Measurements from ENCODE around the gene FYN. TPM values are rescaled to one million over a fixed set of nuclear protein-coding genes. Genes with fewer than 3 reads are reported as not detected.

The FYN gene
- total and polyA plus RNA-seq, 2 donors, result 93.9 to 97.6 TPM

GRCh38 chr6:111709615-111710398 lies 163.4 kb downstream of the FYN start:
- Histone ChIP-seq H3K9me3 (ENCODE audit: control insufficient read depth in 2 of 2, insufficient read depth in 1 of 2, low read length in 1 of 2) (no peaks in the 10 kb centered on the region), H3K36me3 (ENCODE audit: control insufficient read depth in 2 of 2, insufficient read depth in 2 of 2, low read length in 1 of 2) (peaks cover 34 to 69% of the 10 kb centered on the region in 2 donors), H3K4me1 (ENCODE audit: control insufficient read depth in 2 of 2, insufficient read depth in 2 of 2, low read length in 2 of 2) (peaks cover 0 to 11% of the 10 kb centered on the region in 2 donors), H3K4me3 (ENCODE audit: low read length in 2 of 2) (no peak overlapping the region), H3K27me3 (ENCODE audit: control insufficient read depth in 2 of 2, insufficient read depth in 1 of 2, low read length in 1 of 2) (no peaks in the 10 kb centered on the region), H3K27ac (ENCODE audit: low read depth in 1 of 2, low read length in 1 of 2) (no peak overlapping the region)
- DNase-seq (ENCODE audit: low read depth in 6 of 9, low spot score in 9 of 9), result peak in 8 of 9 donors; percentile 34 to 76 (median 52)
- WGBS, result 49% methylated on average over 5 of the region's 5 CpGs

- H3K27me3 ChIP-seq (ENCODE audit: control insufficient read depth in 2 of 2, insufficient read depth in 1 of 2, low read length in 1 of 2), result no peaks in the 10 kb centered on the region
- no peak overlapping the region for H3K4me3 ChIP-seq (ENCODE audit: low read length in 2 of 2)
- peaks cover 0 to 11% of the 10 kb centered on the region in 2 donors for H3K4me1 ChIP-seq (ENCODE audit: control insufficient read depth in 2 of 2, insufficient read depth in 2 of 2, low read length in 2 of 2)
- 96% methylated on average over 3 of the region's 3 CpGs for WGBS
- peaks cover 31 to 65% of the 10 kb centered on the region in 2 donors for H3K36me3 ChIP-seq (ENCODE audit: control insufficient read depth in 2 of 2, insufficient read depth in 2 of 2, low read length in 1 of 2)
- H3K9me3 ChIP-seq (ENCODE audit: control insufficient read depth in 2 of 2, insufficient read depth in 1 of 2, low read length in 1 of 2), result no peaks in the 10 kb centered on the region
- no peak for DNase-seq (ENCODE audit: low read depth in 6 of 9, low spot score in 9 of 9)
- H3K27ac ChIP-seq (ENCODE audit: low read depth in 1 of 2, low read length in 1 of 2), result no peak overlapping the region
Measured at GRCh38 chr6:111709201-111709600, 164.1 kb downstream of the FYN start.

GRCh38 chr6:111707773-111708172 lies 165.5 kb downstream of the FYN start:
- H3K4me1 ChIP-seq (ENCODE audit: control insufficient read depth in 2 of 2, insufficient read depth in 2 of 2, low read length in 2 of 2), result peaks cover 0 to 11% of the 10 kb centered on the region in 2 donors
- H3K27ac ChIP-seq (ENCODE audit: low read depth in 1 of 2, low read length in 1 of 2), result no peak overlapping the region
- 97% methylated on average over 4 of the region's 4 CpGs for WGBS
- no peaks in the 10 kb centered on the region for H3K9me3 ChIP-seq (ENCODE audit: control insufficient read depth in 2 of 2, insufficient read depth in 1 of 2, low read length in 1 of 2)
- H3K27me3 ChIP-seq (ENCODE audit: control insufficient read depth in 2 of 2, insufficient read depth in 1 of 2, low read length in 1 of 2), result no peaks in the 10 kb centered on the region
- DNase-seq (ENCODE audit: low read depth in 6 of 9, low spot score in 9 of 9), result no peak
- H3K4me3 ChIP-seq (ENCODE audit: low read length in 2 of 2), result no peak overlapping the region
- H3K36me3 ChIP-seq (ENCODE audit: control insufficient read depth in 2 of 2, insufficient read depth in 2 of 2, low read length in 1 of 2), result peaks cover 26 to 66% of the 10 kb centered on the region in 2 donors

- Histone ChIP-seq H3K4me1 (ENCODE audit: control insufficient read depth in 2 of 2, insufficient read depth in 2 of 2, low read length in 2 of 2) (peaks cover 0 to 3% of the 10 kb centered on the region in 2 donors), H3K27ac (ENCODE audit: low read depth in 1 of 2, low read length in 1 of 2) (no peak overlapping the region), H3K27me3 (ENCODE audit: control insufficient read depth in 2 of 2, insufficient read depth in 1 of 2, low read length in 1 of 2) (no peaks in the 10 kb centered on the region), H3K4me3 (ENCODE audit: low read length in 2 of 2) (no peak overlapping the region), H3K9me3 (ENCODE audit: control insufficient read depth in 2 of 2, insufficient read depth in 1 of 2, low read length in 1 of 2) (no peaks in the 10 kb centered on the region), H3K36me3 (ENCODE audit: control insufficient read depth in 2 of 2, insufficient read depth in 2 of 2, low read length in 1 of 2) (peaks cover 24 to 63% of the 10 kb centered on the region in 2 donors)
- no peak for DNase-seq (ENCODE audit: low read depth in 6 of 9, low spot score in 9 of 9)
- whole genome bisulfite sequencing, result over 99% methylated on average over 2 of the region's 2 CpGs
Measured at GRCh38 chr6:111706841-111707391, 166.3 kb downstream of the FYN start.

GRCh38 chr6:111703723-111704122 lies 169.5 kb downstream of the FYN start:
- DNase-seq (ENCODE audit: low read depth in 6 of 9, low spot score in 9 of 9), result no peak
- H3K27me3 ChIP-seq (ENCODE audit: control insufficient read depth in 2 of 2, insufficient read depth in 1 of 2, low read length in 1 of 2), result no peaks in the 10 kb centered on the region
- H3K27ac ChIP-seq (ENCODE audit: low read depth in 1 of 2, low read length in 1 of 2), result no peak overlapping the region
- WGBS, result 97% methylated on average over 7 of the region's 7 CpGs
- peaks cover 31 to 79% of the 10 kb centered on the region in 2 donors for H3K36me3 ChIP-seq (ENCODE audit: control insufficient read depth in 2 of 2, insufficient read depth in 2 of 2, low read length in 1 of 2)
- H3K9me3 ChIP-seq (ENCODE audit: control insufficient read depth in 2 of 2, insufficient read depth in 1 of 2, low read length in 1 of 2), result no peaks in the 10 kb centered on the region
- no peak overlapping the region for H3K4me3 ChIP-seq (ENCODE audit: low read length in 2 of 2)
- H3K4me1 ChIP-seq (ENCODE audit: control insufficient read depth in 2 of 2, insufficient read depth in 2 of 2, low read length in 2 of 2), result peaks cover 0 to 3% of the 10 kb centered on the region in 2 donors

GRCh38 chr6:111702268-111702667 lies 171.0 kb downstream of the FYN start:
- no peak for DNase-seq (ENCODE audit: low read depth in 6 of 9, low spot score in 9 of 9)
- no peak overlapping the region for H3K4me3 ChIP-seq (ENCODE audit: low read length in 2 of 2)
- peaks cover 0 to 3% of the 10 kb centered on the region in 2 donors for H3K4me1 ChIP-seq (ENCODE audit: control insufficient read depth in 2 of 2, insufficient read depth in 2 of 2, low read length in 2 of 2)
- no peaks in the 10 kb centered on the region for H3K9me3 ChIP-seq (ENCODE audit: control insufficient read depth in 2 of 2, insufficient read depth in 1 of 2, low read length in 1 of 2)
- 95% methylated on average over 5 of the region's 5 CpGs for WGBS
- H3K36me3 ChIP-seq (ENCODE audit: control insufficient read depth in 2 of 2, insufficient read depth in 2 of 2, low read length in 1 of 2), result peaks cover 31 to 69% of the 10 kb centered on the region in 2 donors
- H3K27me3 ChIP-seq (ENCODE audit: control insufficient read depth in 2 of 2, insufficient read depth in 1 of 2, low read length in 1 of 2), result no peaks in the 10 kb centered on the region
- H3K27ac ChIP-seq (ENCODE audit: low read depth in 1 of 2, low read length in 1 of 2), result no peak overlapping the region

- H3K36me3 ChIP-seq (ENCODE audit: control insufficient read depth in 2 of 2, insufficient read depth in 2 of 2, low read length in 1 of 2), result peaks cover 37 to 70% of the 10 kb centered on the region in 2 donors
- no peak overlapping the region for H3K4me3 ChIP-seq (ENCODE audit: low read length in 2 of 2)
- DNase-seq (ENCODE audit: low read depth in 6 of 9, low spot score in 9 of 9), result no peak
- H3K9me3 ChIP-seq (ENCODE audit: control insufficient read depth in 2 of 2, insufficient read depth in 1 of 2, low read length in 1 of 2), result no peaks in the 10 kb centered on the region
- H3K27me3 ChIP-seq (ENCODE audit: control insufficient read depth in 2 of 2, insufficient read depth in 1 of 2, low read length in 1 of 2), result no peaks in the 10 kb centered on the region
- peaks cover 0 to 3% of the 10 kb centered on the region in 2 donors for H3K4me1 ChIP-seq (ENCODE audit: control insufficient read depth in 2 of 2, insufficient read depth in 2 of 2, low read length in 2 of 2)
- WGBS, result 93% methylated on average over 3 of the region's 3 CpGs
- no peak overlapping the region for H3K27ac ChIP-seq (ENCODE audit: low read depth in 1 of 2, low read length in 1 of 2)
Measured at GRCh38 chr6:111701146-111701545, 172.1 kb downstream of the FYN start.

GRCh38 chr6:111700135-111700690 lies 173.0 kb downstream of the FYN start:
- Histone ChIP-seq H3K4me1 (ENCODE audit: control insufficient read depth in 2 of 2, insufficient read depth in 2 of 2, low read length in 2 of 2) (peaks cover 0 to 3% of the 10 kb centered on the region in 2 donors), H3K27me3 (ENCODE audit: control insufficient read depth in 2 of 2, insufficient read depth in 1 of 2, low read length in 1 of 2) (no peaks in the 10 kb centered on the region), H3K27ac (ENCODE audit: low read depth in 1 of 2, low read length in 1 of 2) (no peak overlapping the region), H3K9me3 (ENCODE audit: control insufficient read depth in 2 of 2, insufficient read depth in 1 of 2, low read length in 1 of 2) (no peaks in the 10 kb centered on the region), H3K4me3 (ENCODE audit: low read length in 2 of 2) (no peak overlapping the region), H3K36me3 (ENCODE audit: control insufficient read depth in 2 of 2, insufficient read depth in 2 of 2, low read length in 1 of 2) (peaks cover 37 to 72% of the 10 kb centered on the region in 2 donors)
- 96% methylated on average over 18 of the region's 18 CpGs for WGBS
- no peak for DNase-seq (ENCODE audit: low read depth in 6 of 9, low spot score in 9 of 9)

GRCh38 chr6:111699123-111699522 lies 174.1 kb downstream of the FYN start:
- H3K9me3 ChIP-seq (ENCODE audit: control insufficient read depth in 2 of 2, insufficient read depth in 1 of 2, low read length in 1 of 2), result no peaks in the 10 kb centered on the region
- no peak overlapping the region for H3K27ac ChIP-seq (ENCODE audit: low read depth in 1 of 2, low read length in 1 of 2)
- peaks cover 43 to 74% of the 10 kb centered on the region in 2 donors for H3K36me3 ChIP-seq (ENCODE audit: control insufficient read depth in 2 of 2, insufficient read depth in 2 of 2, low read length in 1 of 2)
- no peak for DNase-seq (ENCODE audit: low read depth in 6 of 9, low spot score in 9 of 9)
- H3K4me1 ChIP-seq (ENCODE audit: control insufficient read depth in 2 of 2, insufficient read depth in 2 of 2, low read length in 2 of 2), result peaks cover 0 to 3% of the 10 kb centered on the region in 2 donors
- WGBS, result 62% methylated on average over 6 of the region's 6 CpGs
- no peak overlapping the region for H3K4me3 ChIP-seq (ENCODE audit: low read length in 2 of 2)
- no peaks in the 10 kb centered on the region for H3K27me3 ChIP-seq (ENCODE audit: control insufficient read depth in 2 of 2, insufficient read depth in 1 of 2, low read length in 1 of 2)
